ENCODE results near the gene MLNR. TPM values are rescaled to one million over a fixed set of nuclear protein-coding genes. Genes with fewer than 3 reads are reported as not detected.

Gene MLNR
- 0.34 to 0.63 TPM (median 0.61 TPM) in 3 of 5 replicates, not detected in the others for total RNA-seq (2022; extraction: Qiagen RNA extraction; ENCODE audit: low read depth)

GRCh38 chr13:49220036-49220855 lies at the start of gene MLNR:
TSS of gene MLNR (plus strand) at chr13:49220338. CDS start at chr13:49220338, 0 bp downstream.

GRCh38 chr13:49247643-49248621 lies 27.8 kb downstream of the MLNR start, which contains the start of gene CDADC1:
TSS of gene CDADC1 (plus strand) at chr13:49247925. CDS start at chr13:49248038, 113 bp downstream.

Other genes with a start within 250 kb of the MLNR start
- gene FNDC3A, start 244.4 kb upstream of the MLNR start, total RNA-seq (2022; extraction: Qiagen RNA extraction; ENCODE audit: low read depth) = 13.4 to 23.4 TPM (median 20.6 TPM) in 5 replicates
- 5.3 to 10.1 TPM (median 7.6 TPM) in 5 replicates for gene CDADC1, start 27.6 kb downstream of the MLNR start, total RNA-seq (2022; extraction: Qiagen RNA extraction; ENCODE audit: low read depth)
- 1.5 to 2.5 TPM (median 1.9 TPM) in 5 replicates for gene CAB39L, start 223.7 kb downstream of the MLNR start, total RNA-seq (2022; extraction: Qiagen RNA extraction; ENCODE audit: low read depth)
- gene SETDB2, start 223.9 kb downstream of the MLNR start, total RNA-seq (2022; extraction: Qiagen RNA extraction; ENCODE audit: low read depth) = 1.3 to 2.5 TPM (median 1.8 TPM) in 5 replicates

All from A549 treated with GW870086 at 1 μM for 4 hours (cell line).